ENCODE measurements around the gene SYNGAP1. TPM values are rescaled to one million over a fixed set of nuclear protein-coding genes. Genes with fewer than 3 reads are reported as not detected.

Gene SYNGAP1
- total and polyA plus RNA-seq, 3 experiments from 2014 or later = 1.0 to 24.9 (median 22.6) TPM

DNA sequence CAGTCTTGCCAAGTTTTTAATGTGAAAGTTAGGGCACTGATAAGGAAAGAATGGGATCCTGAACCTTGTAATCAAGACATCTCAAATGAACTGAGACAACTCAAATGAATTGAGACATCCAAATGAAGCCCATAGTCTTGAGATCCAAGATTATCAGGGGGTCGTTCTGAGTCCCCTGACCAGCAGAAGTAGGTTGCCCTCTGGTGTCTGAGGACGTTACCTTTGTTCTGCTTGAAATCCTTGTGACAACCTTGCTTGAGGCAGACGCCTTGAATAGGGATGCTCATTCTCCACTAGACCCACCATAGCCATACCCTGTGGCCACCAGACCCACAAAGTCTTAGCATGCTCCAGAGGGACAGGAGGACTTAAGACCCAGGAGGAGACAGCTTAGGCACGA lies 72.2 kb downstream of the SYNGAP1 start:
- peaks cover 0 to 3% (median 0%) of the 10 kb centered on the region in 3 donors for H3K4me1 Mint-ChIP-seq
- CTCF ChIA-PET = interaction anchor here (1.9 kb wide), 1 partner anchor 87 kb away, joined by 5 read pairs; the partner anchor contains the start of gene BAK1
- H3K9me3 ChIP-seq (ENCODE audit: low read length) = no peaks in the 10 kb centered on the region
- no peak overlapping the region for H3K27ac ChIP-seq (ENCODE audit: low read depth, low read length)
- no peak overlapping the region for H3K4me3 Mint-ChIP-seq
- POLR2A ChIA-PET = interaction anchor here (0.5 kb wide), 1 partner anchor 129 kb away, joined by 3 read pairs; no protein-coding TSS in a partner anchor
- DNase-seq = no peak
- H3K36me3 Mint-ChIP-seq = no peaks in the 10 kb centered on the region
- H3K4me3 ChIP-seq (ENCODE audit: low read length) = no peak overlapping the region
- peak overlapping the region in 1 of 8 donors; percentile 12 for H3K27ac Mint-ChIP-seq
- peaks cover 4 to 10% of the 10 kb centered on the region in 2 donors for H3K27me3 Mint-ChIP-seq
- H3K36me3 ChIP-seq (ENCODE audit: insufficient read depth, low read length) = no peaks in the 10 kb centered on the region
- H3K27me3 ChIP-seq (ENCODE audit: insufficient read depth, low read length, poor library complexity, severe bottlenecking) = no peaks in the 10 kb centered on the region
- no peaks in the 10 kb centered on the region for H3K9me3 Mint-ChIP-seq
- no peaks in the 10 kb centered on the region for H3K4me1 ChIP-seq (ENCODE audit: insufficient read depth, low read length)

DNA sequence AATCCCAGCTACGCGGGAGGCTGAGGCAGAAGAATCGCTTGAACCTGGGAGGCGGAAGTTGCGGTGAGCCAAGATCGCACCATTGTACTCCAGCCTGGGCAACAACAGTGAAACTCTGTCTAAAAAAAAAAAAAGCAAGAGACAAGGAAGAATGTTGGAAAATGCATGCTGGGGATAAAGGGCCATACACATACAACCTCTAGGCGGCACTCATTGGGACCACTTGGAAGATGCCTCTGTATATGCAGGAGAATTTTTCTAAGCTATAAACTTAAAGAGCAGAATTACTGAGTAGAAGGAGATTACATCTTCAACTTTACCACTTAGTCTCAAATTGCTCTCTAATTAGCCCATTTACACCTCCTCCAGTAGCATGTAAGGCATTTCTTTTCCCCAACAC lies 77.3 kb downstream of the SYNGAP1 start:
- Mint-ChIP-seq H3K27me3 (peaks cover 0 to 1% of the 10 kb centered on the region in 2 donors), H3K36me3 (no peaks in the 10 kb centered on the region), H3K27ac (peak overlapping the region in 1 of 8 donors; percentile 66), H3K4me1 (no peaks in the 10 kb centered on the region), H3K4me3 (no peak overlapping the region), H3K9me3 (no peaks in the 10 kb centered on the region)
- H3K4me1 ChIP-seq (ENCODE audit: insufficient read depth, low read length) = no peaks in the 10 kb centered on the region
- ChIA-PET POLR2A (interaction anchor here (0.6 kb wide), 1 partner anchor 44 kb away, joined by 4 read pairs; no protein-coding TSS in a partner anchor), CTCF (no interaction called here)
- DNase-seq = no peak
- H3K4me3 ChIP-seq (ENCODE audit: low read length) = no peak overlapping the region
- no peaks in the 10 kb centered on the region for H3K9me3 ChIP-seq (ENCODE audit: low read length)
- no peak overlapping the region for H3K27ac ChIP-seq (ENCODE audit: low read depth, low read length)
- H3K27me3 ChIP-seq (ENCODE audit: insufficient read depth, low read length, poor library complexity, severe bottlenecking) = no peaks in the 10 kb centered on the region
- H3K36me3 ChIP-seq (ENCODE audit: insufficient read depth, low read length) = no peaks in the 10 kb centered on the region

DNA sequence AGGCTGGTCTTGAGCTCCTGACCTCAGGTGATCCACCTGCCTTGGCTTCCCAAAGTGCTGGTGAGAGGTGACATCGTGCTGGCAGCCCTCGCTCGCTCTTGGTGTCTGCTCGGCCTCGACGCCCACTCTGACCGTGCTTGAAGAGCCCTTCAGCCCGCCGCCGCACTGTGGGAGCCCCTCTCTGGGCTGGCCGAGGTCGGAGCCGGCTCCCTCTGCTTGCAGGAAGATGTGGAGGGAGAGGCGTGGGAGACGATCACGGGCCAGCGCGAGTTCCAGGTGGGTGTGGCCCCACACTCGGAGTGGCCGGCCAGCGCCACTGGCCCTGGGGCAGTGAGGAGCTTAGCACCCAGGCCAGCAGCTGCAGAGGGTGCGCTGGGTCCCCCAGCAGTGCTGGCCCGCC lies 82.6 kb downstream of the SYNGAP1 start:
- CTCF ChIA-PET = no interaction called here
- no peak for DNase-seq
- Histone ChIP-seq H3K27ac (ENCODE audit: low read depth, low read length) (no peak overlapping the region), H3K9me3 (ENCODE audit: low read length) (no peaks in the 10 kb centered on the region), H3K36me3 (ENCODE audit: insufficient read depth, low read length) (no peaks in the 10 kb centered on the region), H3K4me1 (ENCODE audit: insufficient read depth, low read length) (no peaks in the 10 kb centered on the region), H3K4me3 (ENCODE audit: low read length) (no peak overlapping the region), H3K27me3 (ENCODE audit: insufficient read depth, low read length, poor library complexity, severe bottlenecking) (no peaks in the 10 kb centered on the region)
- peaks cover 0 to 4% (median 0%) of the 10 kb centered on the region in 5 donors for H3K9me3 Mint-ChIP-seq
- H3K4me1 Mint-ChIP-seq = no peaks in the 10 kb centered on the region
- peaks cover 0 to 4% (median 0%) of the 10 kb centered on the region in 3 donors for H3K36me3 Mint-ChIP-seq
- H3K27ac Mint-ChIP-seq = no peak overlapping the region
- no peak overlapping the region for H3K4me3 Mint-ChIP-seq
- peaks cover 2 to 3% of the 10 kb centered on the region in 2 donors for H3K27me3 Mint-ChIP-seq
- POLR2A ChIA-PET = interaction anchor here (0.6 kb wide), 1 partner anchor 116 kb away, joined by 8 read pairs; no protein-coding TSS in a partner anchor

DNA sequence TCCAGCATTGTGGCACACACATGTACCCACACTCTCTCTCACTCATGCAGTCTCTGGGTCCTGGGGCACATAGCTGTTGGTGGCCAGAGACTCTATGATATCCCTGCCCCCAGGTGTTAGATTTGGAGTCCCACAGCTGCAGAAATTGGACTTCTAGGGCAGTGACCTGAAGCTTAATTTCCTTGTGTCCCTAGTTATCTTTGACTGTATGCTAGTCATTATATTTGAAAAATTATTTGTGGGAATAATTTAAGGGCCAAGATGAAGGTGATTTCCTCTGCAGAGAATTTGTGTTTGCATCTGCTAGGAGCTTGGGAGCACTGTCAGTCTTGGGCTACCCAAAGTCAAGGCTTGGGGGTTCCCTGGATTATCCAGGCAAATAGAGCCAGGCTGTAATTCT lies 84.6 kb downstream of the SYNGAP1 start:
- no peaks in the 10 kb centered on the region for H3K36me3 ChIP-seq (ENCODE audit: insufficient read depth, low read length)
- CTCF ChIA-PET = interaction anchor here (1.1 kb wide), 1 partner anchor 9 kb away, joined by 3 read pairs; no protein-coding TSS in a partner anchor
- H3K4me3 ChIP-seq (ENCODE audit: low read length) = no peak overlapping the region
- H3K9me3 ChIP-seq (ENCODE audit: low read length) = no peaks in the 10 kb centered on the region
- H3K27me3 ChIP-seq (ENCODE audit: insufficient read depth, low read length, poor library complexity, severe bottlenecking) = no peaks in the 10 kb centered on the region
- Mint-ChIP-seq H3K4me1 (peaks cover 0 to 5% (median 0%) of the 10 kb centered on the region in 3 donors), H3K27ac (no peak overlapping the region), H3K9me3 (peaks cover 0 to 4% (median 0%) of the 10 kb centered on the region in 5 donors), H3K36me3 (peaks cover 0 to 4% (median 0%) of the 10 kb centered on the region in 3 donors), H3K27me3 (peaks cover 2 to 12% of the 10 kb centered on the region in 2 donors), H3K4me3 (no peak overlapping the region)
- no peak for DNase-seq
- no peaks in the 10 kb centered on the region for H3K4me1 ChIP-seq (ENCODE audit: insufficient read depth, low read length)
- H3K27ac ChIP-seq (ENCODE audit: low read depth, low read length) = no peak overlapping the region
- POLR2A ChIA-PET = no interaction called here

Other genes with a start within 250 kb of the SYNGAP1 start
- gene COL11A2, start 227.6 kb upstream of the SYNGAP1 start, total RNA-seq = 1 to 10 TPM in 1 of 2 experiments, under 1 TPM in 1; 0.69 to 1.1 TPM
- not detected for gene COL11A2, start 227.6 kb upstream of the SYNGAP1 start, polyA plus RNA-seq
- 10 to 100 TPM; 47.1 to 51.4 TPM for gene RXRB, start 219.4 kb upstream of the SYNGAP1 start, total RNA-seq
- 8.5 TPM for gene RXRB, start 219.4 kb upstream of the SYNGAP1 start, polyA plus RNA-seq
- 10 to 100 TPM; 63.1 to 63.6 TPM for gene SLC39A7, start 219.2 kb upstream of the SYNGAP1 start, total RNA-seq
- 32.9 TPM for gene SLC39A7, start 219.2 kb upstream of the SYNGAP1 start, polyA plus RNA-seq
- gene HSD17B8, start 215.4 kb upstream of the SYNGAP1 start, total RNA-seq = 10 to 100 TPM; 21.3 to 23.5 TPM
- gene HSD17B8, start 215.4 kb upstream of the SYNGAP1 start, polyA plus RNA-seq = 50.7 TPM
- gene RING1, start 211.6 kb upstream of the SYNGAP1 start, total RNA-seq = 10 to 100 TPM; 43.1 to 47.0 TPM
- 10.1 TPM for gene RING1, start 211.6 kb upstream of the SYNGAP1 start, polyA plus RNA-seq
- 10 to 100 TPM; 57.2 to 58.5 TPM for gene VPS52, start 148.2 kb upstream of the SYNGAP1 start, total RNA-seq
- gene VPS52, start 148.2 kb upstream of the SYNGAP1 start, polyA plus RNA-seq = 13.4 TPM
- gene RPS18, start 148.0 kb upstream of the SYNGAP1 start, total RNA-seq = 1,000 to 10,000 TPM; 3,797 to 3,852 TPM
- gene RPS18, start 148.0 kb upstream of the SYNGAP1 start, polyA plus RNA-seq = 7,106 TPM
- 1 to 10 TPM; 6.1 to 7.0 TPM for gene B3GALT4, start 142.9 kb upstream of the SYNGAP1 start, total RNA-seq
- 35.3 TPM for gene B3GALT4, start 142.9 kb upstream of the SYNGAP1 start, polyA plus RNA-seq
- 100 to 1,000 TPM; 112 to 117 TPM for gene WDR46, start 130.8 kb upstream of the SYNGAP1 start, total RNA-seq
- 76.0 TPM for gene WDR46, start 130.8 kb upstream of the SYNGAP1 start, polyA plus RNA-seq
- 100 to 1,000 TPM; 118 to 119 TPM for gene PFDN6, start 130.5 kb upstream of the SYNGAP1 start, total RNA-seq
- gene PFDN6, start 130.5 kb upstream of the SYNGAP1 start, polyA plus RNA-seq = 37.4 TPM
- gene RGL2, start 121.1 kb upstream of the SYNGAP1 start, total RNA-seq = 10 to 100 TPM; 20.5 to 22.9 TPM
- 10.4 TPM for gene RGL2, start 121.1 kb upstream of the SYNGAP1 start, polyA plus RNA-seq
- 100 to 1,000 TPM; 211 to 213 TPM for gene TAPBP, start 106.0 kb upstream of the SYNGAP1 start, total RNA-seq
- gene TAPBP, start 106.0 kb upstream of the SYNGAP1 start, polyA plus RNA-seq = 500 TPM
- gene ZBTB22, start 102.3 kb upstream of the SYNGAP1 start, total RNA-seq = 1 to 10 TPM; 6.9 to 7.8 TPM
- 12.7 TPM for gene ZBTB22, start 102.3 kb upstream of the SYNGAP1 start, polyA plus RNA-seq
- 100 to 1,000 TPM in 1 of 2 experiments, 10 to 100 TPM in 1; 88.2 to 106 TPM for gene DAXX, start 97.1 kb upstream of the SYNGAP1 start, total RNA-seq
- gene DAXX, start 97.1 kb upstream of the SYNGAP1 start, polyA plus RNA-seq = 152 TPM
- gene KIFC1, start 28.2 kb upstream of the SYNGAP1 start, total RNA-seq = 10 to 100 TPM; 51.6 to 52.7 TPM
- gene KIFC1, start 28.2 kb upstream of the SYNGAP1 start, polyA plus RNA-seq = 0.39 TPM
- 10 to 100 TPM; 38.5 to 43.3 TPM for gene PHF1, start 9.1 kb upstream of the SYNGAP1 start, total RNA-seq
- gene PHF1, start 9.1 kb upstream of the SYNGAP1 start, polyA plus RNA-seq = 76.5 TPM
- 100 to 1,000 TPM; 149 to 164 TPM for gene CUTA, start 2.0 kb upstream of the SYNGAP1 start, total RNA-seq
- 451 TPM for gene CUTA, start 2.0 kb upstream of the SYNGAP1 start, polyA plus RNA-seq
- 10 to 100 TPM; 16.4 to 16.5 TPM for gene ZBTB9, start 34.5 kb downstream of the SYNGAP1 start, total RNA-seq
- gene ZBTB9, start 34.5 kb downstream of the SYNGAP1 start, polyA plus RNA-seq = 9.1 TPM
- gene BAK1, start 160.2 kb downstream of the SYNGAP1 start, total RNA-seq = 10 to 100 TPM; 48.5 to 50.1 TPM
- gene BAK1, start 160.2 kb downstream of the SYNGAP1 start, polyA plus RNA-seq = 43.4 TPM
- 10 to 100 TPM; 42.0 to 43.3 TPM for gene ITPR3, start 201.3 kb downstream of the SYNGAP1 start, total RNA-seq
- 7.9 TPM for gene ITPR3, start 201.3 kb downstream of the SYNGAP1 start, polyA plus RNA-seq

Data from CD8-positive, alpha-beta memory T cell (primary cell).